ENCODE measurements around the gene TNFRSF8. TPM values are rescaled to one million over a fixed set of nuclear protein-coding genes. Genes with fewer than 3 reads are reported as not detected.

TNFRSF8 gene
- polyA plus RNA-seq, 1 of the 3 experiments (the other 2 are of a cell fraction), result 0.07 TPM

- no peaks in the 10 kb centered on the region for H3K79me2 ChIP-seq (ENCODE audit: insufficient read depth)
- POLR2A ChIA-PET, result no interaction called here
- no peak overlapping the region for H3K27ac ChIP-seq (ENCODE audit: low read depth in 2 of 2, low read length in 1 of 2)
Observed at GRCh38 chr1:12142891-12143630, 80.0 kb downstream of the TNFRSF8 start.

GRCh38 chr1:12143631-12144155 lies 80.6 kb downstream of the TNFRSF8 start:
- H3K36me3 ChIP-seq (replicated peaks in 1 of 2; ENCODE audit: control insufficient read depth in 1 of 2, insufficient read depth in 2 of 2, low read length in 1 of 2), result no peaks in the 10 kb centered on the region
- H3F3A ChIP-seq (replicated peaks; ENCODE audit: insufficient read depth), result no peaks in the 10 kb centered on the region
- no peak overlapping the region for H2AFZ ChIP-seq (ENCODE audit: low read depth)
- WGBS (ENCODE audit: low lambda C conversion rate), result 82% methylated on average over 14 of the region's 17 CpGs
- POLR2A ChIA-PET, result no interaction called here
- H3K4me2 ChIP-seq, result no peak overlapping the region
- H3K9me2 ChIP-seq, result no peaks in the 10 kb centered on the region
- no peak overlapping the region for H3K9ac ChIP-seq
- H3K27ac ChIP-seq (ENCODE audit: low read depth in 2 of 2, low read length in 1 of 2), result no peak overlapping the region
- H4K20me1 ChIP-seq (ENCODE audit: insufficient read depth), result no peaks in the 10 kb centered on the region
- CTCF ChIA-PET, result interaction anchor here (0.8 to 9.6 kb wide), 4 partner anchors 9 to 64 kb away, joined by 3 to 98 read pairs (median 4); no protein-coding TSS in a partner anchor
- no peak for DNase-seq
- H3K79me2 ChIP-seq (ENCODE audit: insufficient read depth), result no peaks in the 10 kb centered on the region
- no peaks in the 10 kb centered on the region; a peak in 1 of 4 replicates for H3K4me1 ChIP-seq (ENCODE audit: control insufficient read depth in 1 of 2, insufficient read depth in 2 of 2, low read depth in 1 of 2, low read length in 1 of 2)
- H3K9me3 ChIP-seq, result no peaks in the 10 kb centered on the region
- H3K27me3 ChIP-seq (ENCODE audit: insufficient read depth), result no peaks in the 10 kb centered on the region
- H3K4me3 ChIP-seq (ENCODE audit: low read depth in 2 of 2, low read length in 1 of 2), result no peak overlapping the region
- TF ChIP-seq TEAD4 (IDR thresholded peaks at IDR 0.05; ENCODE audit: borderline replicate concordance, insufficient read depth), result no peak
- TF ChIP-seq NFIC (IDR thresholded peaks at IDR 0.05; ENCODE audit: borderline replicate concordance), result no peak
- no peak for TF ChIP-seq FOXM1 (IDR thresholded peaks at IDR 0.05; ENCODE audit: low read depth)
- no peak for TF ChIP-seq RXRA (IDR thresholded peaks at IDR 0.05; ENCODE audit: borderline replicate concordance, low read depth)
- TF ChIP-seq CHD2 (IDR thresholded peaks at IDR 0.05; ENCODE audit: low read length, partially characterized antibody), result no peak
- no peak for TF ChIP-seq IRF3 (IDR thresholded peaks at IDR 0.05; ENCODE audit: low read depth, low read length)

More at GRCh38 chr1:12142891-12143630, 80.0 kb downstream of the TNFRSF8 start:
- Histone ChIP-seq H3K9me2 (no peaks in the 10 kb centered on the region), H3K4me3 (ENCODE audit: low read depth in 2 of 2, low read length in 1 of 2) (no peak overlapping the region), H3K9me3 (no peaks in the 10 kb centered on the region), H3K4me1 (ENCODE audit: control insufficient read depth in 1 of 2, insufficient read depth in 2 of 2, low read depth in 1 of 2, low read length in 1 of 2) (no peaks in the 10 kb centered on the region; a peak in 1 of 4 replicates), H4K20me1 (ENCODE audit: insufficient read depth) (no peaks in the 10 kb centered on the region), H3K36me3 (replicated peaks in 1 of 2; ENCODE audit: control insufficient read depth in 1 of 2, insufficient read depth in 2 of 2, low read length in 1 of 2) (no peaks in the 10 kb centered on the region), H3F3A (replicated peaks; ENCODE audit: insufficient read depth) (no peaks in the 10 kb centered on the region), H3K27me3 (ENCODE audit: insufficient read depth) (no peaks in the 10 kb centered on the region), H3K4me2 (no peak overlapping the region), H3K9ac (no peak overlapping the region), H2AFZ (ENCODE audit: low read depth) (no peak overlapping the region)
- no peak for TF ChIP-seq CTCF (IDR thresholded peaks at IDR 0.05)
- 90% methylated on average over 11 of the region's 21 CpGs for WGBS (ENCODE audit: low lambda C conversion rate)
- CTCF ChIA-PET, result interaction anchor here (0.9 to 9.6 kb wide), 6 partner anchors 11 to 63 kb away, joined by 3 to 98 read pairs (median 4); no protein-coding TSS in a partner anchor
- no peak for DNase-seq
